Activated naive CD4-positive, alpha-beta T cell treated with anti-CD3 and anti-CD28 coated beads, Interleukin-2, amount 50 U/mL, for 72 hours (primary cell): ENCODE measurements around the gene LRP11. TPM values are rescaled to one million over a fixed set of nuclear protein-coding genes. Genes with fewer than 3 reads are reported as not detected.
A peak's percentile ranks its signal among the peaks of the same experiment; 100 is the strongest.
"Not testable (repeated sequence)": the region's sequence is repeated elsewhere in the genome, so short reads cannot be mapped to it uniquely, and the experiment has no call there.

Experiments
- ATAC-seq, 2 donors: fragments of 150-1000 bp; cut with Tn5 transposase; 2 replicates each; pipeline ENCODE4 v1.10.0; 2021; ENCODE audit warnings: mild to moderate bottlenecking in 2 of 2, moderate library complexity in 2 of 2
- DNase-seq, 2 donors: peaks; one replicate each; pipeline ENCODE4 v3.0.0; 2021 to 2022; ENCODE audit warnings: low spot score in 2 of 2
- H3K27ac Mint-ChIP-seq, 2 donors: one replicate each; pipeline ENCODE4 v1.8.0; 2022; ENCODE audit warnings: mild to moderate bottlenecking in 2 of 2, mixed read lengths in 2 of 2
- H3K36me3 Mint-ChIP-seq, 2 donors: one replicate each; pipeline ENCODE4 v1.8.0; 2022; ENCODE audit warnings: mixed read lengths in 2 of 2
- H3K9me3 Mint-ChIP-seq, 2 donors: one replicate each; pipeline ENCODE4 v1.8.0; 2022; ENCODE audit warnings: mixed read lengths in 2 of 2
- total RNA-seq, 2 donors: library from RNA; stranded (reverse); gene quantifications; one replicate each; pipeline ENCODE4 v1.2.3, GENCODE V29; 2022

The LRP11 gene
- total RNA-seq, 2 donors from 2014 or later: 3.6 to 4.1 TPM

GRCh38 chr6:149844480-149844879 is 19.7 kb downstream of the LRP11 start:
- Mint-ChIP-seq H3K9me3 (no peaks in the 10 kb centered on the region), H3K36me3 (no peaks in the 10 kb centered on the region), H3K27ac (no peak overlapping the region)
- DNase-seq: no peak
- ATAC-seq: no peak

DNA sequence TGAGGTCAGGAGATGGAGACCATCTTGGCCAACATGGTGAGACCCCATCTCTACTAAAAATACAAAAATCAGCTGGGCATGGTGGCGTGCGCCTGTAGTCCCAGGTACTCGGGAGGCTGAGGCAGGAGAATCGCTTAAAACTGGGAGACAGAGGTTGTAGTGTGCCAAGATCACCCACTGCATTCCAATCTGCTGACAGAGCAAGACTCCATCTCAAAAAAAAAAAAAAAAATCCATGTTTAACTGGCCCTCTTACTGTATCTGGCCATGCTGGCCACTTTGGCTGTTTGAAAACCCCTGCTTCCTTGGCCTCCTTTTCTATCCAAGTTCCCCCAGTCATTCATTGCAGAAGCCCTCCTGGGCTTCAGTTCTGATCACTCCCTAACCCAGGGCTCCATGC is 20.1 kb downstream of the LRP11 start:
- H3K27ac Mint-ChIP-seq, H3K36me3 Mint-ChIP-seq, H3K9me3 Mint-ChIP-seq, DNase-seq, ATAC-seq: not testable (repeated sequence)

DNA sequence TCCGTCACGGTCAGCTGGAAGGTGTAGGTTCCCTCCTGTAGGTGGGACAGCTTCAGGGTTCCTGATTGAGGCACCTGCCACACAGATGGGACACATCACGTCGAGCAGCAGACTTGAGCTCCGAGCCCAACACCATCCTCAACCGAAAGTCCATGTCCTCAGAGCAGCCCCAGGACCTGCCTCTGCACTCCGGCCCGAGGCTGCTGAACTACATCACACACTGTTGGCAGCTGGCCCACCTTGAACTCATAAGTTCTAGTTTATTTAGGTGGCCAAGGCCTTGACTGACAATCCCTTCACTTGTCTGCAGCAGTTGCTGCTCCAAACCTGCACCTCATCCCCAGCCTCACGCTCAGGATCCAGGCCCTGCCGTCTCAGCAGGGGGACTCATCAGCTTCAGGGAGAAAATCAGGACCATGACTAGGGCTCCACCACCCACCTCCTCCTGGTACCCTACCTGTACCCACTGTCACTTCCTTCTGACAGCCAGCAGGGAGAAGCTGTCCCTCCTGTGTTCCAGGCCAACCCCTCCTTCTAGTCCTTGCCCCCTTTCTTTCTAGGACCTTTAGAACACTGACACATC is 21.0 kb downstream of the LRP11 start:
- no peak overlapping the region for H3K27ac Mint-ChIP-seq
- no peak for ATAC-seq
- no peak for DNase-seq
- H3K36me3 Mint-ChIP-seq: no peaks in the 10 kb centered on the region
- H3K9me3 Mint-ChIP-seq: no peaks in the 10 kb centered on the region

- Mint-ChIP-seq H3K36me3 (no peaks in the 10 kb centered on the region), H3K27ac (peak overlapping the region in 1 of 2 donors; percentile 45), H3K9me3 (no peaks in the 10 kb centered on the region)
- no peak for DNase-seq
- no peak for ATAC-seq
Measured at GRCh38 chr6:149842331-149842730, 21.8 kb downstream of the LRP11 start.

GRCh38 chr6:149840345-149841075 is 23.6 kb downstream of the LRP11 start:
- ATAC-seq: peak; percentile 87 to 90
- no peak overlapping the region for H3K27ac Mint-ChIP-seq
- H3K9me3 Mint-ChIP-seq: no peaks in the 10 kb centered on the region
- peaks cover 0 to 5% of the 10 kb centered on the region in 2 donors for H3K36me3 Mint-ChIP-seq
- peak in 1 of 2 donors; percentile 51 for DNase-seq

DNA sequence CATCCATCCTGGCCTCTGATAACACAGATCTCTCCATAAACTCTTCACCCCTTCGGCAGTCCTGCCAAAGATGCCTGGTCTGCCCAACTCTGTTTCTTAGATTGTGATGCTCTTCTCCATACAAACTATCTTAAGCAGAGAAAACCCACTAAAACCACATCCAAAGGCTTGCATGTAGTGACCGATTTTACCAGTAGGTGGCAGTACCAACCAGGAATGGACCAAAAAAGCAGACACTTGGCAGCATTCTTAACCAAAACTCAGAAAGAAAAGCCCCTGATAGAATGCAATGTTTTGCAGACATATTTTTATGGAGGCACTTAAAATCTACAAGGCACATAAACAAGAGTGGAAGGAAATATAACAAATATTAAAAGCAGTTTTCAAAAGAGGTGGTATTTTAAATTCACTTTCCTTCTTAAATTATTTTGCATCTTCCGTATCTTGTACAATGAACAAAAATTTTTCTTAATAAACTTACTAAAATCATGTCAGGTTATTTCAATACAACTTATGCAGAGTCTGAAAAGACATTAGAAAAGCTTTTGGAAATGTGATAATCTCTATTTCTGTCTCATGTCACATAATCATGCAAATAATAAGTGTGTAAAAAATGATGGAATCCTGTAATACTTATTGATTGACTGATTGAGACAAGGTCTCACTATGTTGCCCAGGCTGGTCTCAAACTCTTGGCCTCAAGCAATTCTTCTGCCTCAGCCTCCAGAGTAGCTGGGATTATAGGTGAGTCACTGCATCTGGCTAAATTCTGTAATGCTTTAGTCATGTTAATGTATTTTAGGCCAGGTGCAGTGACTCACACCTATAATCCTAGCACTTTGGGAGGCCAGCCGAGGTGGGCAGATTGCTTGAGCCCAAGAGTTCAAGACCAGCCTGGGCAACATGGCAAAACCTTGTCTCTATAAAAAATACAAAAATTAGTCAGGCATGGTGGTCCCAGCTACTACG is 29.4 kb downstream of the LRP11 start:
- peak in 1 of 2 donors; percentile 85 for DNase-seq
- Mint-ChIP-seq H3K9me3 (no peaks in the 10 kb centered on the region), H3K36me3 (peaks cover 0 to 5% of the 10 kb centered on the region in 2 donors), H3K27ac (no peak overlapping the region)
- ATAC-seq: peak; percentile 53 to 60

- H3K36me3 Mint-ChIP-seq: peaks cover 0 to 5% of the 10 kb centered on the region in 2 donors
- no peak overlapping the region for H3K27ac Mint-ChIP-seq
- no peaks in the 10 kb centered on the region for H3K9me3 Mint-ChIP-seq
- ATAC-seq: no peak
- DNase-seq: no peak
Measured at GRCh38 chr6:149833651-149834050, 30.5 kb downstream of the LRP11 start.

- Mint-ChIP-seq H3K9me3 (no peaks in the 10 kb centered on the region), H3K36me3 (peaks cover 0 to 5% of the 10 kb centered on the region in 2 donors), H3K27ac (no peak overlapping the region)
- ATAC-seq (no peak), DNase-seq (no peak)
Measured at GRCh38 chr6:149831308-149831820, 32.8 kb downstream of the LRP11 start.

- ATAC-seq: no peak
- Mint-ChIP-seq H3K27ac (no peak overlapping the region), H3K36me3 (peaks cover 0 to under 1% of the 10 kb centered on the region in 2 donors), H3K9me3 (no peaks in the 10 kb centered on the region)
- no peak for DNase-seq
Measured at GRCh38 chr6:149830731-149831307, 33.3 kb downstream of the LRP11 start.

- DNase-seq (no peak), ATAC-seq (no peak)
- Mint-ChIP-seq H3K9me3 (no peaks in the 10 kb centered on the region), H3K36me3 (no peaks in the 10 kb centered on the region), H3K27ac (no peak overlapping the region)
Measured at GRCh38 chr6:149825292-149825691, 38.9 kb downstream of the LRP11 start.

GRCh38 chr6:149823013-149823412 is 41.1 kb downstream of the LRP11 start:
- H3K36me3 Mint-ChIP-seq: no peaks in the 10 kb centered on the region
- no peaks in the 10 kb centered on the region for H3K9me3 Mint-ChIP-seq
- DNase-seq: no peak
- no peak for ATAC-seq
- no peak overlapping the region for H3K27ac Mint-ChIP-seq

- no peak overlapping the region for H3K27ac Mint-ChIP-seq
- no peaks in the 10 kb centered on the region for H3K9me3 Mint-ChIP-seq
- DNase-seq (no peak), ATAC-seq (no peak)
- no peaks in the 10 kb centered on the region for H3K36me3 Mint-ChIP-seq
Measured at GRCh38 chr6:149821492-149821891, 42.7 kb downstream of the LRP11 start.

DNA sequence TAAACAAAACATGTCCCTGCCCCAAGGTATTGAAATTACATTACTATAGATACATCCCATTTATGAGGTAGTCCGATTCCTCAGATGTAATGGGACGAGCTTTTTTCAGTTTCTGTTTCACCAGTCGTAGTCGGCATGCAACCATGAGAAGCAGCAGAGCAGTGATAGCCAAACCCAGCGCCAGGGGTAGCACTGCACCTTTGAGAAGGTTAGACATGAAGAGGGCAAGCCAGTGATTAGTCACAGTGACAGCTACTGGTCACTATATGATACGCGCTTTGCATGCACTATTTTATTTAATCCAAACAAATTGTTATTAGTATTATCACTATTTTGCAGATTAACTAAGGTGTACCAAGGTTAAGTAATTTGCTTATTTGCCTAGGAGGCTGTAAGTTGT is 43.7 kb downstream of the LRP11 start:
- Mint-ChIP-seq H3K27ac (no peak overlapping the region), H3K36me3 (no peaks in the 10 kb centered on the region), H3K9me3 (no peaks in the 10 kb centered on the region)
- ATAC-seq (no peak), DNase-seq (no peak)

DNA sequence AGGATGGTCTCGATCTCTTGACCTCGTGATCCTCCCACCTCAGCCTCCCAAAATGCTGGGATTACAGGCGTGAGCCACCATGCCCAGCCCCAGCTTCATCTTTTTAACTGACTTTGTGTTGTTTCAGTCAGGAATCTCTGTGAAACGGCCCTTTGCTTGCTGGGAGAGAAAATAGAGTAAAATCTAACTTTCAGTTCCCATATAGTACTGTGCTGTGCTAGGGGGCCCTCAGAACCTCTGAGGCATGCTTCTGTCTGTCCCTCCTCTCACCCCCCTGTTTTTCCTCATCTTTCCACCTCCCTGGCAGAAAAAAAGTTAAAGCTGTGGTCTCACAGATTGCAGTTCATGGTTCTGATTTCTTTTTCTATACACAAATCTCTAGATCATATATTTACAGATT is 48.4 kb downstream of the LRP11 start:
- DNase-seq: no peak
- Mint-ChIP-seq H3K27ac (no peak overlapping the region), H3K36me3 (no peaks in the 10 kb centered on the region), H3K9me3 (no peaks in the 10 kb centered on the region)
- ATAC-seq: peak in 1 of 2 donors; percentile 28

- Mint-ChIP-seq H3K9me3 (no peaks in the 10 kb centered on the region), H3K27ac (no peak overlapping the region), H3K36me3 (no peaks in the 10 kb centered on the region)
- DNase-seq: no peak
- no peak for ATAC-seq
Measured at GRCh38 chr6:149813351-149813750, 50.8 kb downstream of the LRP11 start.

DNA sequence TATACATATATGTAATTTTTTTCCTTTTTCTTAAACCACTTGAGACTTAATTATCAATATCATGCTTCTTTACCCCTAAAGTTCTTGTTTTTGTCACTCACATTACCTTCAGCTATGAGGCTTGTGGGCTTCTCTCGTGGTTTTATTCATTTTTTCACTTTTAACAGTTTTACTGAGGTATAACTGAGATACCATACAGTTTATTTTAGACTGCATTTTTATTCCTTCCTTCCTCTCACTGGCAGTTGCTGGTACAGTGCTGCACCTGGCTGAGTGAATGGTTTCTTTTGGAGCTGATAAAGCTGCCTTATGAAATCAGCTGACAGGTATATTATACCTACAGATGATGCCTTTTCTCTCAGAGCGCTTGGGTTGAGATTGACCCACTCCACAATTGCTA is 54.4 kb downstream of the LRP11 start:
- ATAC-seq: no peak
- no peak for DNase-seq
- Mint-ChIP-seq H3K36me3 (no peaks in the 10 kb centered on the region), H3K9me3 (no peaks in the 10 kb centered on the region), H3K27ac (no peak overlapping the region)

DNA sequence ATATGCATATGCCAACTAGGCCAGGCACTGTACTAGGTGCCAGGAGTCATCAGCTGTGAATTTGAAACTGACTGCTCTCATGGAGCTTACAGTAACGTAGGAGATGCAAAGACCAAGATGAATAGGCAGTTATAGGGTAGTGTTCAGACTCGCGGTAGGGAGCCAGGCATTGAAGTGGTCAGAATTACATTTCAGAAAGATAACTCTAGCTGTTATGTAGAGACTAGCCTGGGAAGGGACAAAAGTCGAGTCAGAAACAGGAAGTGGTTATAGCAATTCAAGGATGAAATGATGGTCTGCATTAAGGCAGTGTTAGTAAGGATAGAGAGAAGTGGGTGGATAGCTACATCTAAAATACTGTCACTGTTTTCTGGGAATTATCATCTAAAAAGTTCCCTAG is 58.0 kb downstream of the LRP11 start:
- no peak for DNase-seq
- H3K9me3 Mint-ChIP-seq: no peaks in the 10 kb centered on the region
- peak in 1 of 2 donors; percentile 14 for ATAC-seq
- peak overlapping the region; percentile 34 to 55 for H3K27ac Mint-ChIP-seq
- no peaks in the 10 kb centered on the region for H3K36me3 Mint-ChIP-seq
